Measurements from ENCODE around the gene GABRG3. TPM values are rescaled to one million over a fixed set of nuclear protein-coding genes. Genes with fewer than 3 reads are reported as not detected.

Gene GABRG3
- total RNA-seq, 1 donor from 2014 or later = not detected

GRCh38 chr15:27410996-27411605 lies 440.1 kb downstream of the GABRG3 start:
- DNase-seq (ENCODE audit: low read depth) = no peak
- Histone ChIP-seq H3K4me3 (ENCODE audit: low read depth, low read length) (no peak overlapping the region), H3K27me3 (ENCODE audit: control insufficient read depth, insufficient read depth, low read length) (no peaks in the 10 kb centered on the region), H3K36me3 (ENCODE audit: control insufficient read depth, insufficient read depth, low read length) (no peaks in the 10 kb centered on the region)
- FAIRE-seq = no peak
- no peak for TF ChIP-seq CTCF (IDR thresholded peaks at IDR 0.05; ENCODE audit: insufficient read depth, low read length, severe bottlenecking)

- Histone ChIP-seq H3K27me3 (ENCODE audit: control insufficient read depth, insufficient read depth, low read length) (no peaks in the 10 kb centered on the region), H3K4me3 (ENCODE audit: low read depth, low read length) (no peak overlapping the region), H3K36me3 (ENCODE audit: control insufficient read depth, insufficient read depth, low read length) (no peaks in the 10 kb centered on the region)
- TF ChIP-seq CTCF (IDR thresholded peaks at IDR 0.05; ENCODE audit: insufficient read depth, low read length, severe bottlenecking) = no peak
- FAIRE-seq (no peak), DNase-seq (ENCODE audit: low read depth) (no peak)
Measured at GRCh38 chr15:27412415-27412814, 441.4 kb downstream of the GABRG3 start.

GRCh38 chr15:27414168-27414870 lies 443.3 kb downstream of the GABRG3 start:
- Histone ChIP-seq H3K36me3 (ENCODE audit: control insufficient read depth, insufficient read depth, low read length) (no peaks in the 10 kb centered on the region), H3K27me3 (ENCODE audit: control insufficient read depth, insufficient read depth, low read length) (no peaks in the 10 kb centered on the region), H3K4me3 (ENCODE audit: low read depth, low read length) (no peak overlapping the region)
- DNase-seq (ENCODE audit: low read depth) = peak; percentile 41
- no peak for TF ChIP-seq CTCF (IDR thresholded peaks at IDR 0.05; ENCODE audit: insufficient read depth, low read length, severe bottlenecking)
- FAIRE-seq = peak; percentile 62

- DNase-seq (ENCODE audit: low read depth) (no peak), FAIRE-seq (no peak)
- TF ChIP-seq CTCF (IDR thresholded peaks at IDR 0.05; ENCODE audit: insufficient read depth, low read length, severe bottlenecking) = no peak
- Histone ChIP-seq H3K36me3 (ENCODE audit: control insufficient read depth, insufficient read depth, low read length) (no peaks in the 10 kb centered on the region), H3K27me3 (ENCODE audit: control insufficient read depth, insufficient read depth, low read length) (no peaks in the 10 kb centered on the region), H3K4me3 (ENCODE audit: low read depth, low read length) (no peak overlapping the region)
Measured at GRCh38 chr15:27418726-27419125, 447.7 kb downstream of the GABRG3 start.

GRCh38 chr15:27422997-27423396 lies 452.0 kb downstream of the GABRG3 start:
- DNase-seq (ENCODE audit: low read depth) (peak; percentile 44), FAIRE-seq (no peak)
- no peak for TF ChIP-seq CTCF (IDR thresholded peaks at IDR 0.05; ENCODE audit: insufficient read depth, low read length, severe bottlenecking)

More at GRCh38 chr15:27422997-27423396, 452.0 kb downstream of the GABRG3 start:
- Histone ChIP-seq H3K4me3 (ENCODE audit: low read depth, low read length) (no peak overlapping the region), H3K36me3 (ENCODE audit: control insufficient read depth, insufficient read depth, low read length) (no peaks in the 10 kb centered on the region), H3K27me3 (ENCODE audit: control insufficient read depth, insufficient read depth, low read length) (no peaks in the 10 kb centered on the region)
